ENCODE results near the gene FAM50B.

- TF ChIP-seq CTCF (conservative IDR thresholded peaks at IDR 0.05) (no peak), ZFX (IDR thresholded peaks at IDR 0.05) (no peak)
Measured at GRCh38 chr6:3835785-3836184, 13.4 kb upstream of the FAM50B start.
